Activated CD8-positive, alpha-beta T cell treated with anti-CD3 and anti-CD28 coated beads for 36 hours (primary cell): ENCODE measurements around the gene KLHL22. TPM values are rescaled to one million over a fixed set of nuclear protein-coding genes. Genes with fewer than 3 reads are reported as not detected.

Experiments
- ATAC-seq: fragments of 200-7000 bp; cut with Tn5 transposase; one replicate; pipeline ENCODE4 v1.10.0; 2021; ENCODE audit warnings: mild to moderate bottlenecking, moderate library complexity
- CTCF ChIA-PET: fragments of 350-600 bp; sonication (Branson Sonifier 250); formaldehyde crosslinking; loops from one replicate; lab custom pipeline; 2021; ENCODE audit warnings: antibody characterized with exemption; lab: Charles Lee
- POLR2A ChIA-PET: fragments of 350-600 bp; sonication (Branson Sonifier 250); formaldehyde crosslinking; loops from one replicate; lab custom pipeline; 2021; ENCODE audit warnings: antibody characterized with exemption; lab: Charles Lee
- DNase-seq: peaks from one replicate; pipeline ENCODE4 v3.0.0-alpha.2; 2020
- H3K27ac Mint-ChIP-seq: one replicate; pipeline ENCODE4 v1.8.0; 2021; ENCODE audit warnings: mild to moderate bottlenecking, mixed read lengths
- H3K27me3 Mint-ChIP-seq: one replicate; pipeline ENCODE4 v1.8.0; 2021; ENCODE audit warnings: mixed read lengths
- H3K36me3 Mint-ChIP-seq: one replicate; pipeline ENCODE4 v1.8.0; 2021; ENCODE audit warnings: low read depth, mixed read lengths
- H3K4me1 Mint-ChIP-seq: one replicate; pipeline ENCODE4 v1.8.0; 2021; ENCODE audit warnings: low read depth, mixed read lengths
- H3K4me3 Mint-ChIP-seq: one replicate; pipeline ENCODE4 v1.8.0; 2021; ENCODE audit warnings: mild to moderate bottlenecking, moderate library complexity, mixed read lengths
- H3K9me3 Mint-ChIP-seq: one replicate; pipeline ENCODE4 v1.8.0; 2021; ENCODE audit warnings: mixed read lengths
- CTCF ChIP-seq: fragments of 200-600 bp; IDR thresholded peaks from one replicate; pipeline ENCODE4 v1.8.0; 2022; ENCODE audit warnings: antibody characterized with exemption, mild to moderate bottlenecking
- intact Hi-C: fragments of 100-400 bp; cut with micrococcal nuclease; formaldehyde crosslinking; loops from one replicate; pipeline ENCODE4 v1.10.0; 2022
- total RNA-seq, 2 experiments: library from RNA; stranded (reverse); gene quantifications; one replicate each; pipeline ENCODE4 v1.2.3, GENCODE V29; 2021

KLHL22 gene
- total RNA-seq, 2 experiments from 2014 or later: 16.3 to 17.9 TPM

- ChIA-PET POLR2A (interaction anchor here (0.7 to 5.5 kb wide), 8 partner anchors 8 to 57 kb away, joined by 3 to 53 read pairs (median 3); partner anchors contain the start of gene MED15), CTCF (interaction anchor here (0.6 to 1.2 kb wide), 4 partner anchors 11 to 185 kb away, joined by 3 to 4 read pairs (median 3); no protein-coding TSS in a partner anchor)
- Mint-ChIP-seq H3K27ac (peak overlapping the region; percentile 72), H3K4me3 (no peak overlapping the region), H3K4me1 (peaks cover 79% of the 10 kb centered on the region), H3K36me3 (peaks cover 33% of the 10 kb centered on the region), H3K27me3 (no peaks in the 10 kb centered on the region), H3K9me3 (no peaks in the 10 kb centered on the region)
- intact Hi-C loops: no loop called here
- ATAC-seq (peak; percentile 84), DNase-seq (peak; percentile 85)
- no peak for TF ChIP-seq CTCF
Observed at GRCh38 chr22:20520093-20520511, 24.5 kb upstream of the KLHL22 start.

GRCh38 chr22:20519558-20519957 is 24.0 kb upstream of the KLHL22 start:
- no peaks in the 10 kb centered on the region for H3K27me3 Mint-ChIP-seq
- H3K4me3 Mint-ChIP-seq: no peak overlapping the region
- ATAC-seq: no peak
- H3K4me1 Mint-ChIP-seq: peaks cover 80% of the 10 kb centered on the region
- intact Hi-C loops: no loop called here
- ChIA-PET POLR2A (interaction anchor here (0.7 to 5.5 kb wide), 8 partner anchors 8 to 57 kb away, joined by 3 to 53 read pairs (median 3); partner anchors contain the start of gene MED15), CTCF (interaction anchor here (0.8 to 1.2 kb wide), 3 partner anchors 10 to 185 kb away, joined by 3 to 4 read pairs (median 3); no protein-coding TSS in a partner anchor)
- no peak for DNase-seq
- H3K9me3 Mint-ChIP-seq: no peaks in the 10 kb centered on the region
- no peak for TF ChIP-seq CTCF
- peak overlapping the region; percentile 72 for H3K27ac Mint-ChIP-seq
- H3K36me3 Mint-ChIP-seq: peaks cover 36% of the 10 kb centered on the region

GRCh38 chr22:20517841-20518592 is 22.4 kb upstream of the KLHL22 start:
- POLR2A ChIA-PET: interaction anchor here (1.2 to 5.5 kb wide), 4 partner anchors 9 to 34 kb away, joined by 3 to 53 read pairs (median 5); partner anchors contain the start of gene MED15
- ATAC-seq: no peak
- no peak for DNase-seq
- Mint-ChIP-seq H3K9me3 (no peaks in the 10 kb centered on the region), H3K4me1 (peaks cover 78% of the 10 kb centered on the region), H3K27ac (peak overlapping the region; percentile 80), H3K36me3 (peaks cover 43% of the 10 kb centered on the region), H3K4me3 (no peak overlapping the region), H3K27me3 (no peaks in the 10 kb centered on the region)
- CTCF ChIA-PET: interaction anchor here (1.2 to 2.1 kb wide), 3 partner anchors 8 to 47 kb away, joined by 3 to 5 read pairs (median 5); no protein-coding TSS in a partner anchor
- intact Hi-C loops: no loop called here
- TF ChIP-seq CTCF: no peak

- ChIA-PET CTCF (interaction anchor here (1.2 to 2.1 kb wide), 2 partner anchors 47 to 48 kb away, joined by 3 to 5 read pairs; no protein-coding TSS in a partner anchor), POLR2A (interaction anchor here (1.2 to 5.5 kb wide), 4 partner anchors 9 to 34 kb away, joined by 3 to 53 read pairs (median 5); partner anchors contain the start of gene MED15)
- intact Hi-C loops: no loop called here
- Mint-ChIP-seq H3K4me3 (no peak overlapping the region), H3K9me3 (no peaks in the 10 kb centered on the region), H3K4me1 (peaks cover 72% of the 10 kb centered on the region), H3K27ac (peak overlapping the region; percentile 80), H3K36me3 (peaks cover 41% of the 10 kb centered on the region), H3K27me3 (no peaks in the 10 kb centered on the region)
- ATAC-seq (peak; percentile 34), DNase-seq (no peak)
- TF ChIP-seq CTCF: no peak
Observed at GRCh38 chr22:20517422-20517821, 21.8 kb upstream of the KLHL22 start.
